ENCODE results near the gene EDDM3A. TPM values are rescaled to one million over a fixed set of nuclear protein-coding genes. Genes with fewer than 3 reads are reported as not detected.

The EDDM3A gene
- total RNA-seq, 1 donor from 2014 or later: not detected

DNA sequence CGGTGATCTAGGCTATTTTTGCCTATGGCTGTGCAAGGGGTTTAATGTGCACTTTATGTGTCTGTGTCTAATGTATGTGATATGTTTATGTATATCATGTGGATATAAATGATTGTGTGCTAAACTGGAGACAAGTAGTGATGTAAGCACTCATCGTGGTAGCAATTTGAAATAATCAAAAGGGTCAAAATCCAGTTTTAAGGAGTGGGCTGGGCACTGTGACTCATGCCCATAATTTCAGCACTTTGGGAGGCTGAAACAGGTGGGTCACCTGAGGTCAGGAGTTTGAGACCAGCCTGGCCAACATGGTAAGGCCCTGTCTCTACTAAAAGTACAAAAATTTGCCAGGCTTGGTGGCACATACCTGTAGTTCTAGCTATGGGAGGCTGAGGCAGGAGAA, 2.8 kb downstream of the EDDM3A start:
- Histone ChIP-seq H3K4me3 (no peak overlapping the region), H3K36me3 (no peaks in the 10 kb centered on the region), H3K27ac (replicated peaks) (no peak overlapping the region), H3K4me1 (no peaks in the 10 kb centered on the region), H3K27me3 (ENCODE audit: low read depth) (no peaks in the 10 kb centered on the region), H3K9me3 (replicated peaks) (peaks cover 20% of the 10 kb centered on the region)
- TF ChIP-seq, protein P1, sequence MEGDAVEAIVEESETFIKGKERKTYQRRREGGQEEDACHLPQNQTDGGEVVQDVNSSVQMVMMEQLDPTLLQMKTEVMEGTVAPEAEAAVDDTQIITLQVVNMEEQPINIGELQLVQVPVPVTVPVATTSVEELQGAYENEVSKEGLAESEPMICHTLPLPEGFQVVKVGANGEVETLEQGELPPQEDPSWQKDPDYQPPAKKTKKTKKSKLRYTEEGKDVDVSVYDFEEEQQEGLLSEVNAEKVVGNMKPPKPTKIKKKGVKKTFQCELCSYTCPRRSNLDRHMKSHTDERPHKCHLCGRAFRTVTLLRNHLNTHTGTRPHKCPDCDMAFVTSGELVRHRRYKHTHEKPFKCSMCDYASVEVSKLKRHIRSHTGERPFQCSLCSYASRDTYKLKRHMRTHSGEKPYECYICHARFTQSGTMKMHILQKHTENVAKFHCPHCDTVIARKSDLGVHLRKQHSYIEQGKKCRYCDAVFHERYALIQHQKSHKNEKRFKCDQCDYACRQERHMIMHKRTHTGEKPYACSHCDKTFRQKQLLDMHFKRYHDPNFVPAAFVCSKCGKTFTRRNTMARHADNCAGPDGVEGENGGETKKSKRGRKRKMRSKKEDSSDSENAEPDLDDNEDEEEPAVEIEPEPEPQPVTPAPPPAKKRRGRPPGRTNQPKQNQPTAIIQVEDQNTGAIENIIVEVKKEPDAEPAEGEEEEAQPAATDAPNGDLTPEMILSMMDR (IDR thresholded peaks at IDR 0.05; ENCODE audit: borderline replicate concordance): no peak
- intact Hi-C loops (cut with micrococcal nuclease): no loop called here
- DNase-seq: no peak

DNA sequence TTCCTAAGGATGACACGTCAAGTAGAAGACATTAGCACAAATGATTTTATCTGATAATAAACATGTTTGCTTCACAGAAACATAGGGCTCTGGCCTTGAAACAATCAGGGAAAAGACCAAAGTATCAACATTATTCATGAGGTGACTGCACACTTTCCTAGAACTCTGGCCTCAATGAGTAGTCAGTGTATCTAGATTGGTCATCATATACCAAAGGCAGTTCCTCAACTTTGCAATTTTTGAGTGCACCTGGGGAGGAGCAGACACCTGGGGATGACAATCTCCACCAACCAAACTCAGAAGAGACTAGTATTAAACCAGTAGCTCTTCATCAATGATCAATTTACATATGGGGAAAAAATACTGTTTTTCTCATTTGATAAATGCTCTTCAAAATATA, 4.5 kb downstream of the EDDM3A start:
- no peaks in the 10 kb centered on the region for H3K27me3 ChIP-seq (ENCODE audit: low read depth)
- TF ChIP-seq, protein P1 (IDR thresholded peaks at IDR 0.05; ENCODE audit: borderline replicate concordance): no peak
- H3K4me1 ChIP-seq: peaks cover 5% of the 10 kb centered on the region
- intact Hi-C loops (cut with micrococcal nuclease): no loop called here
- no peaks in the 10 kb centered on the region for H3K36me3 ChIP-seq
- no peak for DNase-seq
- peaks cover 21% of the 10 kb centered on the region for H3K9me3 ChIP-seq (replicated peaks)
- no peak overlapping the region for H3K4me3 ChIP-seq
- H3K27ac ChIP-seq (replicated peaks): no peak overlapping the region

DNA sequence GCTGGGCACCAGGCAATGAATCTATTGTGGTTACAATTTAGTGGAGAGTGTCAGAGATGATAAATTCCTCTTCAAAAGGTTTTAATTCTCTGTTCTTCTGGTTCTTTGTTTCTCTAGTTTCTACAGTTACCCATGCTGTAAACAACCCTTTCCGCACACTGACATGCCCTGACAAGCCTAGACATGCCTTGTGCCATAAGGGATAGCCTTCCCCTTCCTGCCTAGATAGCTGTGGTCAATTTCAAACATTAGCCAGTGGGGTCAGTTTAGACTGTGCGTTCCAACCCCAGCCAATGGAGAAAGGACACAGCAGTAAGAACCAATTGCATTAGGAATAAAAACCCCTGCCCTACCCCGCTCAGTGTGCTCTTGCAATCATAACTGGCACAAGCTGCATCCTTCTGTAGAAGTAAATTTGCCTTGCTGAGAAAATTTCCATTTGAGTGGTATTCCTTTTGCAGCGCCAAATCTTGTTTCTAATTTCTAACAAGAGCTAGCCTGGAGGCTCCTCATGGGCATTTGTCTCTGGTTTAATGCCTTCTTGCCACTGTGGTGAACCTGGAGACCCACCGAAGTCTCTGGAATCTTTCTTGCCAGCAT, 6.4 kb downstream of the EDDM3A start:
- Histone ChIP-seq H3K27me3 (ENCODE audit: low read depth) (no peaks in the 10 kb centered on the region), H3K4me3 (no peak overlapping the region), H3K4me1 (peaks cover 5% of the 10 kb centered on the region), H3K9me3 (replicated peaks) (peaks cover 21% of the 10 kb centered on the region), H3K36me3 (no peaks in the 10 kb centered on the region), H3K27ac (replicated peaks) (no peak overlapping the region)
- no peak for DNase-seq
- intact Hi-C loops (cut with micrococcal nuclease): no loop called here
- TF ChIP-seq, protein P1 (IDR thresholded peaks at IDR 0.05; ENCODE audit: borderline replicate concordance): no peak

- H3K9me3 ChIP-seq (replicated peaks): peaks cover 21% of the 10 kb centered on the region
- intact Hi-C loops (cut with micrococcal nuclease): no loop called here
- TF ChIP-seq, protein P1 (IDR thresholded peaks at IDR 0.05; ENCODE audit: borderline replicate concordance): no peak
These were observed 8.6 kb downstream of the EDDM3A start for GRCh38 chr14:20754308-20754707.

DNA sequence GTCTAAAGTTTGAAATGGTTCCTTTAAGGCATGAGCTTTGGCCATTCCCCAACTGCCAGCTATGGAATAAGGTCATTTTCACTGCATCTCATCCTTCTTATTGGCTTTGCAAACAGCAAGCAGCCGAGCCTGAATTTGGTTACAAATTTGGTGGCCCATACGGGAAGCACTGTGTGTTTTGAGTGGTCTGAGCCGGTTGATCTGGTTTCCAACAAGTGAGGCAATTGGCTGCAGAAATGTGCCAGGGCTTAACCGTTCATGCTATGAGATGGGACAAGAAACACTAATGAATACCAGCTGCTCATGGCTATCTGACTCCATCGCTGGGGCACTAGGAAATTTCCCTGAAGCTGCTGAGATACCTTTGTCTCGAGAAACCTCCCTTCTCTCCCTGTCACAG, 9.3 kb downstream of the EDDM3A start:
- intact Hi-C loops (cut with micrococcal nuclease): loop anchor here (5.0 kb wide), 1 partner anchor 102 kb away; no protein-coding TSS in a partner anchor
- TF ChIP-seq, protein P1 (IDR thresholded peaks at IDR 0.05; ENCODE audit: borderline replicate concordance): no peak

More at GRCh38 chr14:20754308-20754707, 8.6 kb downstream of the EDDM3A start:
- peaks cover 5% of the 10 kb centered on the region for H3K4me1 ChIP-seq
- no peak for DNase-seq
- no peak overlapping the region for H3K4me3 ChIP-seq
- H3K27me3 ChIP-seq (ENCODE audit: low read depth): no peaks in the 10 kb centered on the region
- H3K27ac ChIP-seq (replicated peaks): no peak overlapping the region
- no peaks in the 10 kb centered on the region for H3K36me3 ChIP-seq

More for the DNA sequence above, 9.3 kb downstream of the EDDM3A start:
- peaks cover 21% of the 10 kb centered on the region for H3K9me3 ChIP-seq (replicated peaks)
- H3K27ac ChIP-seq (replicated peaks): no peak overlapping the region
- no peak for DNase-seq
- H3K27me3 ChIP-seq (ENCODE audit: low read depth): no peaks in the 10 kb centered on the region
- no peaks in the 10 kb centered on the region for H3K36me3 ChIP-seq
- H3K4me3 ChIP-seq: no peak overlapping the region
- peaks cover 5% of the 10 kb centered on the region for H3K4me1 ChIP-seq
